ENCODE measurements around the gene STAT3. TPM values are rescaled to one million over a fixed set of nuclear protein-coding genes. Genes with fewer than 3 reads are reported as not detected.

Gene STAT3
- total RNA-seq, 5 donors from 2014 or later (not counting 1 experiment from before 2014, with no cell fraction given) = 113 to 242 (median 129) TPM

DNA sequence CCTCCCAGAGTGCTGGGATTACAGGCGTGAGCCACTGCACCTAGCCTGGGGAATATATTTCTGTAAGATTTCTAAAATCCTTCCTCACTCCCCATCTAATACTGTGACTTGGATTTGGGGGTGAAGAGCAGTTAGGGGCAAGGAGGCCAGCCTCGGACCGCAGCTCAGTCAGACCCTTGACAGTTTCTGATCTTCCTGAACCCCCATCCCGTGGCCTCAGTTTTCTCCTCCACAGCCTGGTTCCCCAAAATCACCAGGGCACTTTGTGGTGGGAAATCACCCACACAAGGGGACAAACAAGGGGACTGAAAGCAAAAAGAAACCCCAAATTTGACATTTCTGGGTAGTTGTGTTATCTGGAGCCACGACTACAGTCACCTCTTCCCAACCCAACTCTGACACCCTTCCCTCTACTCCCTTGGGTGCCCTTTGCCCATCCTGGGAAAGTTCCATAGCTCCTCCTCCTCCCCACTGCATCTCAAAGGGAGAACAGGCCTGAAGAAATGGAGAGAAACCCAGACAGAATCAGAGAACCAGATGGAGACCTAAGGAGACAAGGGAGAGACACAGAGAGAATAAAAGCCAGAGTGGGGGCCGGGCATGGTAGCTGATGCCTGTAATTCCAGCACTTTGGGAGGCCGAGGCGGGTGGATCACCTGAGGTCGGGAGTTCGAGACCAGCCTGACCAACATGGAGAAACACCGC, 102.7 kb downstream of the STAT3 start:
- DNase-seq = peak in 1 of 35 experiments; percentile 7

DNA sequence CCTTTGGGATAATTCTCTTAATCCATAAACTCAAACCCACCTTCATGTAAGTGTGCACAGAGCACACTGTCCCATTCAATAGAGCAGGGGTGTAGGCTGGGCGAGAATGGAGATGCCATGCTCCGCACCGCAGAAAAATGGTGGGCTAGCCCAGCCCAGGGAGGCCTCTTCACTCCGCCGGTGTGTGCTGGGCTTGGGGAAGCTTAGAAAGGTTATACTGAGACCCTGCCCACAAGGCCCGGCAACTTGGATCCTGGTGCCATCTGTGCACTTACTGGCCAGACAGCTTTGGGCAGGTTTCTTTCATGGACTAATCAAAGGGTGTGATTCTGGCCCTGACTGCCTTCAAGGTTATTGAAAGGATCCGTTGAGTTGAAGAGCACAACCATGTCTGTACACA, 103.7 kb downstream of the STAT3 start:
- H3K4me3 ChIP-seq (ENCODE audit: control insufficient read depth in 1 of 2, extremely low read depth in 1 of 2, low read length in 1 of 2) = no peak overlapping the region
- Mint-ChIP-seq H3K9me3 (no peaks in the 10 kb centered on the region), H3K36me3 (no peaks in the 10 kb centered on the region), H3K4me3 (no peak overlapping the region), H3K4me1 (peaks cover 30 to 44% (median 40%) of the 10 kb centered on the region in 3 donors), H3K27me3 (no peaks in the 10 kb centered on the region), H3K27ac (peak overlapping the region in 1 of 2 donors; percentile 36)
- 96% methylated on average over 5 of the region's 7 CpGs for WGBS (ENCODE audit: insufficient coverage)
- no peaks in the 10 kb centered on the region for H3K36me3 ChIP-seq (ENCODE audit: control insufficient read depth in 2 of 2, extremely low read depth in 1 of 2, insufficient read depth in 1 of 2, low read length in 1 of 2)
- H3K27ac ChIP-seq (ENCODE audit: low read length) = no peak overlapping the region
- CTCF ChIA-PET = no interaction called here
- H3K4me1 ChIP-seq (ENCODE audit: control insufficient read depth in 1 of 2, extremely low read depth in 1 of 2, insufficient read depth in 2 of 2, low read length in 2 of 2) = peaks cover 17 to 41% of the 10 kb centered on the region in 2 experiments
- no peaks in the 10 kb centered on the region for H3K27me3 ChIP-seq (replicated peaks in 1 of 2; ENCODE audit: control insufficient read depth in 2 of 2, extremely low read depth in 1 of 2, insufficient read depth in 2 of 2, low read length in 1 of 2)
- DNase-seq (peak in 1 of 35 experiments; percentile 3), ATAC-seq (replicated peaks in 1 of 4) (no peak)
- POLR2A ChIA-PET = interaction anchor here in 1 of 2 donors (0.8 kb wide), 1 partner anchor 62 kb away, joined by 7 read pairs; no protein-coding TSS in a partner anchor
- no peaks in the 10 kb centered on the region for H3K9me3 ChIP-seq

More for the DNA sequence above, 102.7 kb downstream of the STAT3 start:
- Mint-ChIP-seq H3K4me1 (peaks cover 39 to 53% (median 50%) of the 10 kb centered on the region in 3 donors), H3K36me3 (no peaks in the 10 kb centered on the region), H3K27ac (peak overlapping the region; percentile 46 to 76), H3K4me3 (peak overlapping the region; percentile 51 to 92 (median 88)), H3K9me3 (no peaks in the 10 kb centered on the region), H3K27me3 (no peaks in the 10 kb centered on the region)
- Histone ChIP-seq H3K27me3 (replicated peaks in 1 of 2; ENCODE audit: control insufficient read depth in 2 of 2, extremely low read depth in 1 of 2, insufficient read depth in 2 of 2, low read length in 1 of 2) (no peaks in the 10 kb centered on the region), H3K9me3 (no peaks in the 10 kb centered on the region), H3K36me3 (ENCODE audit: control insufficient read depth in 2 of 2, extremely low read depth in 1 of 2, insufficient read depth in 1 of 2, low read length in 1 of 2) (peaks cover 0 to 3% of the 10 kb centered on the region in 2 donors), H3K4me3 (ENCODE audit: control insufficient read depth in 1 of 2, extremely low read depth in 1 of 2, low read length in 1 of 2) (no peak overlapping the region), H3K4me1 (ENCODE audit: control insufficient read depth in 1 of 2, extremely low read depth in 1 of 2, insufficient read depth in 2 of 2, low read length in 2 of 2) (peaks cover 17 to 50% of the 10 kb centered on the region in 2 experiments), H3K27ac (ENCODE audit: low read length) (no peak overlapping the region)
- 89% methylated on average over 5 of the region's 11 CpGs for WGBS (ENCODE audit: insufficient coverage)
- ChIA-PET CTCF (interaction anchor here (0.7 to 2.0 kb wide), 3 partner anchors 35 to 48 kb away, joined by 3 to 4 read pairs (median 4); no protein-coding TSS in a partner anchor), POLR2A (interaction anchor here in 1 of 2 donors (1.3 kb wide), 1 partner anchor 35 kb away, joined by 5 read pairs; no protein-coding TSS in a partner anchor)
- ATAC-seq (replicated peaks in 1 of 4) = no peak

DNA sequence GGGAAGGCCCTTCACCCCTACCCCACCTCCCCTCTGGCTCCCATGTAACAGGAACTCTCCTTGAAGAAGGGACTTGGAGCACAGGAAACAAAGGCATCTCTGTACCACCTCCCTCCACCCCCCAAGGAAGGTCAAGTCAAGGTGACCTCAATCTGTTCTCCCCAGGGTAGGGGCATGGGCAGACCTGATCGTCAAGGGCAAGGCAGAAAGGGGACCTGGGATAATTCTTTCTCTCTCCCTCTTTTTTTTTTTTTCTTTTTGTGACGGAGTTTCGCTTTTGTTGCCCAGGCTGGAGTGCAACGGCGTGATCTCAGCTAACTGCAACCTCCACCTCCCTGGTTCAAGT, 104.2 kb downstream of the STAT3 start:
- H3K27ac Mint-ChIP-seq = no peak overlapping the region
- H3K27me3 Mint-ChIP-seq = no peaks in the 10 kb centered on the region
- Histone ChIP-seq H3K4me1 (ENCODE audit: control insufficient read depth in 1 of 2, extremely low read depth in 1 of 2, insufficient read depth in 2 of 2, low read length in 2 of 2) (peaks cover 13 to 36% of the 10 kb centered on the region in 2 experiments), H3K36me3 (ENCODE audit: control insufficient read depth in 2 of 2, extremely low read depth in 1 of 2, insufficient read depth in 1 of 2, low read length in 1 of 2) (no peaks in the 10 kb centered on the region), H3K27me3 (replicated peaks in 1 of 2; ENCODE audit: control insufficient read depth in 2 of 2, extremely low read depth in 1 of 2, insufficient read depth in 2 of 2, low read length in 1 of 2) (no peaks in the 10 kb centered on the region), H3K27ac (ENCODE audit: low read length) (no peak overlapping the region), H3K4me3 (ENCODE audit: control insufficient read depth in 1 of 2, extremely low read depth in 1 of 2, low read length in 1 of 2) (no peak overlapping the region), H3K9me3 (no peaks in the 10 kb centered on the region)
- DNase-seq (no peak), ATAC-seq (replicated peaks in 1 of 4) (no peak)
- H3K9me3 Mint-ChIP-seq = no peaks in the 10 kb centered on the region
- peaks cover 28 to 39% (median 35%) of the 10 kb centered on the region in 3 donors for H3K4me1 Mint-ChIP-seq
- CTCF ChIA-PET = no interaction called here
- no peaks in the 10 kb centered on the region for H3K36me3 Mint-ChIP-seq
- POLR2A ChIA-PET = interaction anchor here in 1 of 2 donors (0.8 kb wide), 1 partner anchor 62 kb away, joined by 7 read pairs; no protein-coding TSS in a partner anchor
- no peak overlapping the region for H3K4me3 Mint-ChIP-seq
- WGBS (ENCODE audit: insufficient coverage) = 100% methylated on average over 1 of the region's 5 CpGs

DNA sequence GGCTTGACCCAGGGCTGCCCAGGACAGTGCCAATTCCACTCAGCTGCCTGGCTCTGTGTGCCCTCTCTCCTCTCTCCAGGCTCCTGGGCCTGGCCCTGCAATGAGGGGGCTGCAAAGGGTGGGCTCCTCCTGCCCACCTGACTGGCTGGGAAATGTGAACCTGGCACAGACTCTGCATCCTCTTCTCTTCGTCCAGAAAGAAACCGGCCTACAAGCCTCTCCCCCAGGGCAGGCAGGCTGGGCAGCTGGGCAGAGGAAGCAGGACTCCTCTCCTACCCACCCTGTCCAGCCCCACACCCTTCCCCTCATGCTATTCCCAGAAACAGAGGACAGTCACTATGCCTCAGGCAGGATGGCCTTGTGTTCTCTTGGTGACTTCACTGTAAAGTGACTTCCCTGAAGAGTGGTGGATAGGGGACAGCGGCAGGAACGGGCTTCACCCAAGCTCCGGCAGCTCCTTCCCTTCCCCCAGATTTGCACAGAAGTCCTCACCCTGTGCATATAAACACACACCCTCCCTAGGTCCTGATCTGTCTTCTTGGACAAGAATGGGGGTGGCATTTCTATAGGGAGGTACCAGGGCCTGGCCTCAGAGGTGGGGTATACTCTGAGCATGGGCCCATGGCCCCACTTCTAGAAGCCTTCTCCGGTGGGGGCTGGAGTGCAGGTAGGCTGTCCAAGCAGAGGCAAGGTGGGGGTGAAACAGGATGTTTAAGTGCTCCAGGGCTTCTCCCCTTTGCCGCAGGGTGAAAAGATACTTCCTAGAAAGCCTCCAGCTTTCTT, 104.8 kb downstream of the STAT3 start:
- Mint-ChIP-seq H3K27ac (peak overlapping the region; percentile 64 to 80), H3K4me1 (peaks cover 28 to 38% (median 32%) of the 10 kb centered on the region in 3 donors), H3K36me3 (no peaks in the 10 kb centered on the region), H3K4me3 (no peak overlapping the region), H3K27me3 (no peaks in the 10 kb centered on the region), H3K9me3 (no peaks in the 10 kb centered on the region)
- no peaks in the 10 kb centered on the region for H3K9me3 ChIP-seq
- no peaks in the 10 kb centered on the region for H3K36me3 ChIP-seq (ENCODE audit: control insufficient read depth in 2 of 2, extremely low read depth in 1 of 2, insufficient read depth in 1 of 2, low read length in 1 of 2)
- ChIA-PET CTCF (interaction anchor here in 1 of 2 donors (0.5 kb wide), 2 partner anchors 42 to 163 kb away, joined by 5 to 6 read pairs; no protein-coding TSS in a partner anchor), POLR2A (no interaction called here)
- WGBS (ENCODE audit: insufficient coverage) = 86% methylated on average over 1 of the region's 7 CpGs
- ATAC-seq (replicated peaks in 1 of 4) (no peak), DNase-seq (peak in 1 of 35 experiments; percentile 9)
- H3K27me3 ChIP-seq (replicated peaks in 1 of 2; ENCODE audit: control insufficient read depth in 2 of 2, extremely low read depth in 1 of 2, insufficient read depth in 2 of 2, low read length in 1 of 2) = no peaks in the 10 kb centered on the region
- H3K4me1 ChIP-seq (ENCODE audit: control insufficient read depth in 1 of 2, extremely low read depth in 1 of 2, insufficient read depth in 2 of 2, low read length in 2 of 2) = peaks cover 10 to 31% of the 10 kb centered on the region in 2 experiments
- H3K4me3 ChIP-seq (ENCODE audit: control insufficient read depth in 1 of 2, extremely low read depth in 1 of 2, low read length in 1 of 2) = no peak overlapping the region
- no peak overlapping the region for H3K27ac ChIP-seq (ENCODE audit: low read length)

DNA sequence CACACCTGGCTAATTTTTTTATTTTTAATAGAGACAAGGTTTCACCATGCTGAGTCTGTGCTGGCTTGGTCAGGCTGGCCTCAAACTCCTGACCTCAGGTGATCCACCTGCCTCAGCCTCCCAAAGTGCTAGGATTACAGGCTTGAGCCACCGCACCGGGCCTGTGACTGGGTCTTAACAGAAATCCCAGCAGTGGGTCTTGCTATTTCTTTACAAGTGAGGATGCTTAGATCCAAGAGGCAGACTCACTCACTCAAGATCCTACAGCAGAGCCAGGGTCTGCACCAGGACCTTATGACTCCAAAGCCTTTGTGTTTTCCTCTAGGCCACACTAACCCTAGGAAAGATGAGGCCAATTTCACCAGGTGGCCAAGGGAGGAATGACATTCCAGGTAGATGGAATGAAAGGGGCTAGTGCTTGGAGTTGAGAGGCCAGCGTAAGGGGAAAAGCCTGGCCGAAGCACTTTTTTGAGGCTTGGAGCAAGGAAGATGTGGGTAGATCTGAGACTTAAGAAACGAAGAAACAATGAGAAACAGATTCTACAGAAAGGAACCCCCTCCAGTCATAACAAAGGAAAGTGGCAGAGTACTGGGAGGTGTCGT, 105.7 kb downstream of the STAT3 start:
- Histone ChIP-seq H3K36me3 (ENCODE audit: control insufficient read depth in 2 of 2, extremely low read depth in 1 of 2, insufficient read depth in 1 of 2, low read length in 1 of 2) (no peaks in the 10 kb centered on the region), H3K9me3 (no peaks in the 10 kb centered on the region), H3K4me1 (ENCODE audit: control insufficient read depth in 1 of 2, extremely low read depth in 1 of 2, insufficient read depth in 2 of 2, low read length in 2 of 2) (peaks cover 7 to 27% of the 10 kb centered on the region in 2 experiments), H3K27ac (ENCODE audit: low read length) (no peak overlapping the region), H3K27me3 (replicated peaks in 1 of 2; ENCODE audit: control insufficient read depth in 2 of 2, extremely low read depth in 1 of 2, insufficient read depth in 2 of 2, low read length in 1 of 2) (no peaks in the 10 kb centered on the region), H3K4me3 (ENCODE audit: control insufficient read depth in 1 of 2, extremely low read depth in 1 of 2, low read length in 1 of 2) (no peak overlapping the region)
- Mint-ChIP-seq H3K9me3 (no peaks in the 10 kb centered on the region), H3K27ac (peak overlapping the region; percentile 64 to 80), H3K4me1 (peaks cover 29 to 41% (median 36%) of the 10 kb centered on the region in 3 donors), H3K36me3 (no peaks in the 10 kb centered on the region), H3K4me3 (no peak overlapping the region), H3K27me3 (no peaks in the 10 kb centered on the region)
- DNase-seq = peak in 1 of 35 experiments; percentile 10
- ATAC-seq (replicated peaks in 1 of 4) = no peak
- 86% methylated on average over 3 of the region's 6 CpGs for WGBS (ENCODE audit: insufficient coverage)
- CTCF ChIA-PET = interaction anchor here in 1 of 2 donors (0.5 kb wide), 1 partner anchor 162 kb away, joined by 6 read pairs; no protein-coding TSS in a partner anchor
- POLR2A ChIA-PET = interaction anchor here in 1 of 2 donors (0.6 kb wide), 1 partner anchor 30 kb away, joined by 5 read pairs; no protein-coding TSS in a partner anchor

Data from T-cell (primary cell).